ENCODE results near the gene DNAJC13. TPM values are rescaled to one million over a fixed set of nuclear protein-coding genes. Genes with fewer than 3 reads are reported as not detected.
"Not testable (repeated sequence)": the region's sequence is repeated elsewhere in the genome, so short reads cannot be mapped to it uniquely, and the experiment has no call there.

The DNAJC13 gene
- total RNA-seq, 4 donors from 2014 or later, result 44.9 to 68.1 (median 65.5) TPM

- in situ Hi-C loops (cut with MboI; ENCODE audit: low pct_ligation_motif_present in 1 of 4, low pct_unique_long_range_greater_than_20kb in 1 of 4, low sequenced_read_pairs in 3 of 4) (no loop called here), intact Hi-C loops (cut with DNase I; ENCODE audit: low total_unique reads) (no loop called here)
- WGBS, 2 donors (ENCODE audit: low coverage in 1 of 2), result 96% methylated on average over 24 of the region's 24 CpGs; no CpG with 5 or more reads in 1 of the 2 donors
These were observed 21.0 kb upstream of the DNAJC13 start for GRCh38 chr3:132396255-132396654.

GRCh38 chr3:132396776-132397175 lies 20.5 kb upstream of the DNAJC13 start:
- H3K27me3 ChIP-seq; intact Hi-C loops (cut with DNase I; ENCODE audit: low total_unique reads); H3K36me3 ChIP-seq; in situ Hi-C loops (cut with MboI; ENCODE audit: low pct_ligation_motif_present in 1 of 4, low pct_unique_long_range_greater_than_20kb in 1 of 4, low sequenced_read_pairs in 3 of 4); DNase-seq; H3K4me3 ChIP-seq; H3K27ac ChIP-seq; H3K9me3 ChIP-seq; H3K4me1 ChIP-seq: not testable (repeated sequence)
- 93 to 100% methylated on average over 1 to 8 of the region's 8 CpGs for WGBS, 2 donors (ENCODE audit: low coverage in 1 of 2)

More at GRCh38 chr3:132396255-132396654, 21.0 kb upstream of the DNAJC13 start:
- TF ChIP-seq CTCF (IDR thresholded peaks at IDR 0.05), result no peak
- TF ChIP-seq POLR2AphosphoS5 (IDR thresholded peaks at IDR 0.05), result no peak
- no peak for TF ChIP-seq EP300 (IDR thresholded peaks at IDR 0.05; ENCODE audit: low read depth)
- no peak for TF ChIP-seq POLR2A (IDR thresholded peaks at IDR 0.05)
- Histone ChIP-seq H3K4me3 (no peak overlapping the region), H3K27me3 (no peaks in the 10 kb centered on the region), H3K9me3 (no peaks in the 10 kb centered on the region), H3K36me3 (no peaks in the 10 kb centered on the region), H3K27ac (no peak overlapping the region), H3K4me1 (no peaks in the 10 kb centered on the region)
- DNase-seq, result no peak

- no peak overlapping the region for H3K27ac ChIP-seq
- 62 to 68% methylated on average over 5 of the region's 5 CpGs for WGBS, 2 donors (ENCODE audit: low coverage in 1 of 2)
- no peaks in the 10 kb centered on the region for H3K4me1 ChIP-seq
- no peaks in the 10 kb centered on the region for H3K9me3 ChIP-seq
- in situ Hi-C loops (cut with MboI; ENCODE audit: low pct_ligation_motif_present in 1 of 4, low pct_unique_long_range_greater_than_20kb in 1 of 4, low sequenced_read_pairs in 3 of 4) (no loop called here), intact Hi-C loops (cut with DNase I; ENCODE audit: low total_unique reads) (no loop called here)
- no peaks in the 10 kb centered on the region for H3K36me3 ChIP-seq
- H3K27me3 ChIP-seq, result no peaks in the 10 kb centered on the region
- no peak overlapping the region for H3K4me3 ChIP-seq
- TF ChIP-seq CTCF (IDR thresholded peaks at IDR 0.05) (peak; percentile 60 to 71 (median 65)), POLR2AphosphoS5 (IDR thresholded peaks at IDR 0.05) (no peak)
- DNase-seq, result no peak
These were observed 18.0 kb upstream of the DNAJC13 start for GRCh38 chr3:132399054-132399929.

- Histone ChIP-seq H3K9me3 (no peaks in the 10 kb centered on the region), H3K27me3 (no peaks in the 10 kb centered on the region), H3K4me1 (peaks cover 0 to 7% (median 1%) of the 10 kb centered on the region in 4 donors), H3K4me3 (no peak overlapping the region), H3K36me3 (no peaks in the 10 kb centered on the region), H3K27ac (no peak overlapping the region)
- intact Hi-C loops (cut with DNase I; ENCODE audit: low total_unique reads), result no loop called here
- DNase-seq, result no peak
- in situ Hi-C loops (cut with MboI; ENCODE audit: low pct_ligation_motif_present in 1 of 4, low pct_unique_long_range_greater_than_20kb in 1 of 4, low sequenced_read_pairs in 3 of 4), result loop anchor here in 3 of 4 donors (5.0 to 10.0 kb wide), 2 partner anchors 46 to 54 kb away; no protein-coding TSS in a partner anchor
- 91 to 93% methylated on average over 4 to 13 of the region's 13 CpGs for WGBS, 2 donors (ENCODE audit: low coverage in 1 of 2)
- TF ChIP-seq CTCF (IDR thresholded peaks at IDR 0.05), result no peak
- TF ChIP-seq POLR2AphosphoS5 (IDR thresholded peaks at IDR 0.05), result no peak
- no peak for TF ChIP-seq EP300 (IDR thresholded peaks at IDR 0.05; ENCODE audit: low read depth)
- no peak for TF ChIP-seq POLR2A (IDR thresholded peaks at IDR 0.05)
These were observed 16.0 kb upstream of the DNAJC13 start for GRCh38 chr3:132401255-132401654.

Data from transverse colon (tissue), 4 donors.